ENCODE measurements around the gene RP9.

RP9 gene

DNA sequence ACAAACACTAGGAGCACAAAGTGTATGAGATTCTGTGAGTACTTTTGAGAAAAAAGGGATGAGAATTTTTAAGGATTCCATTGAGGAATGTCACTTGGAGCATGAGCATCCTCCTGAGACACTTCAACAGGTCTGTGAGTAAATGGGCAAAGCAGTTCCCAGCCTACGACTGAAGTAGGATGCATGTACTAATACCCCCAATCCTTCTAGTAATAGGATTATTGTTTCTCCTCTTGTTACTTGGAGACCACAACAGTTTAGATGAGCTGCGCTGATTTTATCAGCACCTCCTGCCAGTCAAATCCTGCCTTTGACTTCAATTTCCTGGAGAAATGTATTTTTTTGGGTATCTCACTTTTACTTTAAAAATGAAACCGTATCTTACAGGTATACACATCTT lies 21.0 kb upstream of the RP9 start:
- no peaks in the 10 kb centered on the region for H3K36me3 ChIP-seq (ENCODE audit: control insufficient read depth, insufficient read depth, low read length)
- WGBS, 2 experiments, result 63 to 67% methylated on average over 3 of the region's 3 CpGs
- H3K27me3 ChIP-seq (ENCODE audit: control insufficient read depth, insufficient read depth, low read length, poor library complexity, severe bottlenecking), result no peaks in the 10 kb centered on the region
- no peaks in the 10 kb centered on the region for H3K9me3 ChIP-seq (ENCODE audit: control insufficient read depth, low read length)
- H3K4me3 ChIP-seq (ENCODE audit: insufficient read depth, low read depth, low read length), result peak overlapping the region; percentile 89
- no peak overlapping the region for H3K27ac ChIP-seq (ENCODE audit: insufficient read depth, low read depth, low read length, poor library complexity, severe bottlenecking)
- no peaks in the 10 kb centered on the region for H3K4me1 ChIP-seq (ENCODE audit: control insufficient read depth, insufficient read depth, low read length)

DNA sequence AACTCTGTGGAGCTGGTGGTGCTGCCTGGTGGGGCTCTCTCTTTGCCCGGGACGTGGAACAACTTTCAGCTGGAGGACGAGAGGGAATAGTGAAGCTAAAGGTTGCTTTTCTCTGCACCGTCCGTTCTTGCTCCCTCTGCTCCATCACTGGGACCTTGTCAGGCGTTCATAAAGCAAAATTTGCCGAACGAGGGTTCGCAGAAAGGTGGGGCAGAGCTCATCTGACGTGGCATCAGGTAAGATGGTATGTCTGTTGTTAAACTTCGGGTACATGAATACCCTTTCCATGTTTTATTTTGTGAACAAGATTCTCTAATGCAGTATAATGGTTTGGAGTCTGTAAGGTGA lies 20.6 kb upstream of the RP9 start:
- H3K27me3 ChIP-seq (ENCODE audit: control insufficient read depth, insufficient read depth, low read length, poor library complexity, severe bottlenecking), result no peaks in the 10 kb centered on the region
- peak overlapping the region; percentile 69 for H3K27ac ChIP-seq (ENCODE audit: insufficient read depth, low read depth, low read length, poor library complexity, severe bottlenecking)
- H3K9me3 ChIP-seq (ENCODE audit: control insufficient read depth, low read length), result no peaks in the 10 kb centered on the region
- H3K4me3 ChIP-seq (ENCODE audit: insufficient read depth, low read depth, low read length), result peak overlapping the region; percentile 89
- 3% methylated on average over 11 of the region's 11 CpGs for WGBS, 2 experiments
- H3K4me1 ChIP-seq (ENCODE audit: control insufficient read depth, insufficient read depth, low read length), result no peaks in the 10 kb centered on the region
- H3K36me3 ChIP-seq (ENCODE audit: control insufficient read depth, insufficient read depth, low read length), result no peaks in the 10 kb centered on the region

DNA sequence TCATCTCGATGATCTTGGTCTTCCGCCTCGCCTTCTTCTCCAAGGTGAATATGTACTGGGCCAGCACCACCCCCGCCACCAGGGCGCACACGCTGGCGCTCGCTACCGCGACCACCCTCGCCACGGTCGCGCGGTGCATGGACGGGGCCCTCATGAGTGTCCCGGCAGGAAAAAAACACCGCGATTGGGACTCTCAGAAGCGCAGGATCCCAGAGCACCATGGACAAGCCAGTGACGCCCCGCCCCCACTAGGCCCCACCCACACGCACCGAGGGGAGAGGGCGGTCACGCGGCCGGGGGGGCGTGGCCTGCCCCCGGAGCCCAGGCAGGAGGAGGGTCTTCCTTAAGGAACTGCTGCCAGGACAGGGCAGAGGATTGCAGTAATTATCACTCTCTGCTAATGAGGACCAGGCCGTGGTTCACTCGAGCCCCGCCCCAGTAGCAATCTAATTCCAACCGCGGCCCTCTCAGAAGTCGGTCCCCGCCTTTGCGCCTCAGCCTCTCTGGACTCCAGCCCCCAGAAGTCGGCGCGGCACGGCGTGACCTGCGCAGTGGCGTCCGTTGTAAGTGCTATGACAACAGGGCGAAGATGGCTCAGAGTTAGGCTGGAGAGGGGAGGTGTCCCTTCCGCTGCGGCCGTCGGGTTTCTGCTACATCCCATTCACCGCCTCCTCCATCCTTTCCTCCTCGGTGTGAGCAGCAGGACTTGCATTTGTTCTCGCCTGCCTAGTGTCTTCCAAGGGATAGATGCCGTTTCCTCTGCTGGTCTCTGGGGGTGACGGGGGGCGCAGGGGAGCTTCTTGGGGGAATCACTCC lies 20.0 kb upstream of the RP9 start, which contains the start of gene BBS9:
TSS of gene BBS9 (plus strand) at position 575 of the 816 bp plus-strand sequence. CDS start 16,689 bp downstream, outside the sequence.
- Histone ChIP-seq H3K9me3 (ENCODE audit: control insufficient read depth, low read length) (no peaks in the 10 kb centered on the region), H3K36me3 (ENCODE audit: control insufficient read depth, insufficient read depth, low read length) (no peaks in the 10 kb centered on the region), H3K27me3 (ENCODE audit: control insufficient read depth, insufficient read depth, low read length, poor library complexity, severe bottlenecking) (no peaks in the 10 kb centered on the region), H3K4me3 (ENCODE audit: insufficient read depth, low read depth, low read length) (peak within 1 kb of the TSS; percentile 89), H3K4me1 (ENCODE audit: control insufficient read depth, insufficient read depth, low read length) (no peaks in the 10 kb centered on the region), H3K27ac (ENCODE audit: insufficient read depth, low read depth, low read length, poor library complexity, severe bottlenecking) (peak within 1 kb of the TSS; percentile 69)
- 0 to 1% methylated on average over 57 of the region's 57 CpGs for WGBS, 2 experiments

DNA sequence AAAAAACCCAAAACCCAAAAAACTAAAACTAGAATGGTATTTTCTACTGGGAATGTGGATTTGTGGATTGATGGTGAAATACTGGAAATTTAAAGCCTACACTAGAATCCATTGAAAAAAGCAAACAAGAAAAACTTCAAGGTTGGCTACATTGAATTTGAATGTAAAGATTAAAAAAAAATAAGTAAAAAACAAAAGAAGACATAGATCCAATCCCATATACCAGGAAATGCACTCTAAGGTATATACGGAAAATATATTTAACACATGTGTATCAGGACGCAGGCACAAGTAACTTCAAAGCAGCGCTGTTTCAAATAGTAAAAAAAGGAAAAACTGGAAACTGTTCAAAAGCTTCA lies 19.4 kb upstream of the RP9 start:
- WGBS, 2 experiments, result 0 to 1% methylated on average over 2 to 3 of the region's 3 CpGs
- peak overlapping the region; percentile 89 for H3K4me3 ChIP-seq (ENCODE audit: insufficient read depth, low read depth, low read length)
- H3K36me3 ChIP-seq (ENCODE audit: control insufficient read depth, insufficient read depth, low read length), result no peaks in the 10 kb centered on the region
- H3K9me3 ChIP-seq (ENCODE audit: control insufficient read depth, low read length), result no peaks in the 10 kb centered on the region
- H3K27me3 ChIP-seq (ENCODE audit: control insufficient read depth, insufficient read depth, low read length, poor library complexity, severe bottlenecking), result no peaks in the 10 kb centered on the region
- no peak overlapping the region for H3K27ac ChIP-seq (ENCODE audit: insufficient read depth, low read depth, low read length, poor library complexity, severe bottlenecking)
- H3K4me1 ChIP-seq (ENCODE audit: control insufficient read depth, insufficient read depth, low read length), result no peaks in the 10 kb centered on the region

DNA sequence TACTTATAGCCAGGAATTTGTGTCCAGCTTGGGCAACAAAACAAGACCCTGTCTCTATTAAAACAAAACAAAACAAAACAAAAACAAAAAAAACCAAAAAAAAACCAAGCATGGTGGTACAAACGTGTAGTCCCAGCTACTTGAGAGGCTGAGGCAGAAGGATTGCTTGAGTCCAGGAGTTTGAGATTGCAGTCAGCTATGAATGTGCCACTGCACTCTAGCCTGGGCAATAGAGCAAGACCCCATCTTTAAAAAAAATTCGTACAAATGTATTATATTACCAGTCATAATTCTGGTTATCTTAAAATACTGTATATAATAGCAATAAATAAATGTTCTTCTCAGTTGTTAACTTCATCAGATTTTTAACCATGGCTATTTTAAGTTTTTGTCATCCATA lies 17.9 kb upstream of the RP9 start:
- Histone ChIP-seq H3K4me1 (ENCODE audit: control insufficient read depth, insufficient read depth, low read length) (no peaks in the 10 kb centered on the region), H3K4me3 (ENCODE audit: insufficient read depth, low read depth, low read length) (no peak overlapping the region), H3K9me3 (ENCODE audit: control insufficient read depth, low read length) (no peaks in the 10 kb centered on the region), H3K36me3 (ENCODE audit: control insufficient read depth, insufficient read depth, low read length) (no peaks in the 10 kb centered on the region), H3K27ac (ENCODE audit: insufficient read depth, low read depth, low read length, poor library complexity, severe bottlenecking) (no peak overlapping the region), H3K27me3 (ENCODE audit: control insufficient read depth, insufficient read depth, low read length, poor library complexity, severe bottlenecking) (no peaks in the 10 kb centered on the region)
- WGBS, 2 experiments, result 55 to 62% methylated on average over 1 of the region's 2 CpGs

DNA sequence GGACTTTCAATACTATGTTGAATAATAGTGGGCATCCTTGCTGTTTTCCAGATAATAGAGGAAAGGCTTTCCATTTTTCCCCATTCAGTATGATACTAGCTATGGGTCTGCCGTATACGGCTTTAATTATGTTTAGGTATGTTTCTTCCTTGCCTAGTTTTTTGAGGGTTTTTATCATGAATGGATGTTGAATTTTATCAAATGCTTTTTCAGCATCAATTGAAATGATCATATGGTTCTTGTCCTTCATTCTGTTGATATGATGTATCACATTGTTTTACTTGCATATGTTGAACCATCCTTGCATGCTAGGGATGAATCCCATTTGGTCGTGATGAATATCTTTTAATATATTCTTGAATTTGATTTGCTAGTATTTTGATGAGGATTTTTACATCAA lies 9.2 kb upstream of the RP9 start:
- WGBS, 2 experiments, result 89 to 90% methylated on average over 2 to 3 of the region's 3 CpGs
- H3K4me1 ChIP-seq (ENCODE audit: control insufficient read depth, insufficient read depth, low read length), result no peaks in the 10 kb centered on the region
- H3K36me3 ChIP-seq (ENCODE audit: control insufficient read depth, insufficient read depth, low read length), result no peaks in the 10 kb centered on the region
- H3K27me3 ChIP-seq (ENCODE audit: control insufficient read depth, insufficient read depth, low read length, poor library complexity, severe bottlenecking), result no peaks in the 10 kb centered on the region
- H3K9me3 ChIP-seq (ENCODE audit: control insufficient read depth, low read length), result peaks cover 4% of the 10 kb centered on the region
- H3K4me3 ChIP-seq (ENCODE audit: insufficient read depth, low read depth, low read length), result no peak overlapping the region
- no peak overlapping the region for H3K27ac ChIP-seq (ENCODE audit: insufficient read depth, low read depth, low read length, poor library complexity, severe bottlenecking)

DNA sequence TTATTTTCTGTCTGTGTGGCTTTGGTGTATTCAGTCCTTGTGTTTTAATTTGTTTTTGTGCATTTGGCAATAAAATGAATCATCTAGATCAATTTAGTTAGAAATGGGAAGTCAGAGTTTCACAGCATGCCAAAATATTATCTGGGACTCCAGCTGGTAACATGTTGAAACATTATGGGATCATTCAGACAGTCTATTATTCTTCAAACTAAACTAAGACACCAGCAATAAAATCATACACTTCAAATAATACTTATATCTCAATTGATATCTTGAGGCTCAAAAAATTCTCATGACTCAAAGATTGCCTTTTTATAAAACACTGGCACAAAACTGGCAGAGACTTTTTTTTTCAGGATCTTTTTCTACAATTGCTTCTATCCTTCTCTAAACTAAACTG lies 5.8 kb upstream of the RP9 start:
- Histone ChIP-seq H3K27ac (ENCODE audit: insufficient read depth, low read depth, low read length, poor library complexity, severe bottlenecking) (no peak overlapping the region), H3K4me1 (ENCODE audit: control insufficient read depth, insufficient read depth, low read length) (no peaks in the 10 kb centered on the region), H3K27me3 (ENCODE audit: control insufficient read depth, insufficient read depth, low read length, poor library complexity, severe bottlenecking) (peaks cover 12% of the 10 kb centered on the region), H3K36me3 (ENCODE audit: control insufficient read depth, insufficient read depth, low read length) (no peaks in the 10 kb centered on the region), H3K9me3 (ENCODE audit: control insufficient read depth, low read length) (peaks cover 4% of the 10 kb centered on the region), H3K4me3 (ENCODE audit: insufficient read depth, low read depth, low read length) (no peak overlapping the region)

DNA sequence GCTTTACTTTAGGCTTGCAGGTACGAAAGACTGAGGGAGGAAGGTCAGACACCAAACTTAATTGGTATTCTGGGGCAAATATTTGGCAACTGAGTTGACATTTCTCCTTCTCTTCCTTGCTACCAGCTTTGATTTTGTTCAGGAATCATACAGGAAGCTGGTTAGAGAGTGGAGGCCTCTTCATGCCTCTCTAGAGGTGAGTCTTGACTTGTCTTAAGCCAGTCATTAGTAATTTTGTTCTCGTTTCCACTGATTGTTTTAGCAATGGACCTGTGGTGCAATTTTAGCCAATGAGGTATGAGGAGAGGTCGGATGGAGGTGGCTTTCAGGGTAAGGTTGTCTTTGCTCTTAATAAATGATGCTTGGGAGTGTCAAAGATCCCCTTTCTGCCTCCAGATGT lies 2.4 kb upstream of the RP9 start:
- Histone ChIP-seq H3K27ac (ENCODE audit: insufficient read depth, low read depth, low read length, poor library complexity, severe bottlenecking) (no peak overlapping the region), H3K9me3 (ENCODE audit: control insufficient read depth, low read length) (no peaks in the 10 kb centered on the region)
- 77 to 81% methylated on average over 3 of the region's 3 CpGs for WGBS, 2 experiments

DNA sequence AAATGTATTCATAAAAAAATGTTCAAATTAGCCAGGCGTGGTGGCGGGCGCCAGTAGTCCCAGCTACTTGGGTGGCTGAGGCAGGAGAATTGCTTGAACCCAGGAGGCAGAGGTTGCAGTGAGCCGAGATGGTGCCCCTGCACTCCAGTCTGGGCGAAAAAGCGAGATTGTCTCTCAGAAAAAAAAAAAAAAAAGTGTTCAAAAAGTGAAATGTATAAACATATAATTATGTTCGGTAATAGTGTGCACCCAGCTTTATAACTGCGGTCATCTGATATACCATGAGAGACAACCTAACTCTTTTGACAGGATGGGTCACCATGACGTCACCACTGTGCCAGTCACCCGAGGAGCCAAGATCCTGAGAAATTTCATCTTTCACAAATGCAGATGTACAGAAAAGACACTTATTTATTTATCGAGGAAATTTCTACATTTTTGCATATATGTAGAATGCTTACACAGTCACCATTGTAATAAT lies 594 bp upstream of the RP9 start:
- H3K27ac ChIP-seq (ENCODE audit: insufficient read depth, low read depth, low read length, poor library complexity, severe bottlenecking), result no peak overlapping the region
- H3K4me1 ChIP-seq (ENCODE audit: control insufficient read depth, insufficient read depth, low read length), result no peaks in the 10 kb centered on the region

More for the DNA sequence above, 2.4 kb upstream of the RP9 start:
- H3K4me1 ChIP-seq (ENCODE audit: control insufficient read depth, insufficient read depth, low read length), result no peaks in the 10 kb centered on the region
- no peaks in the 10 kb centered on the region for H3K36me3 ChIP-seq (ENCODE audit: control insufficient read depth, insufficient read depth, low read length)
- peaks cover 12% of the 10 kb centered on the region for H3K27me3 ChIP-seq (ENCODE audit: control insufficient read depth, insufficient read depth, low read length, poor library complexity, severe bottlenecking)
- H3K4me3 ChIP-seq (ENCODE audit: insufficient read depth, low read depth, low read length), result no peak overlapping the region

DNA sequence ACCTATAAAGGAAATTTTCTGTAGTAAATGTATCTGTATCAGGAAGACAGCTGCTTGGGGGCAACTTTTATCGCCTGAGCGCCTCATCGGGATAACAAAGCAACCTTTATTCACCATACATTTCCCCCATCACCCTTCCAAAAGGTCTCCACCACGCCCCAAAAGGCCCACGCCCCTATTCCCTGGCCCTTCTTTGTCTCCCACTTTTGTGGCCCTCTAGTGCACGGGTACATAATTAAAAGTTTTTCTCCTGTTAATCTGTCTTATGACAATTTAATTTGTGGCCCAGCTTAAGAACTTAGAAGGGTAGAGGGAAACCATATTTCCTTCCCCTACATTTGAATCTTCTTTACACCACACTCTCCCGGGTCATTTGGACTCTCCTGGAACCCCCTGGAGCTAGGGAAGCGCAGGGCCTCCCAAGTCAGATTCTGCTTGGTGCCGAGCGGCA lies 625 bp downstream of the RP9 start:
- H3K27ac ChIP-seq (ENCODE audit: insufficient read depth, low read depth, low read length, poor library complexity, severe bottlenecking), result peak overlapping the region; percentile 81
- peaks cover 12% of the 10 kb centered on the region for H3K27me3 ChIP-seq (ENCODE audit: control insufficient read depth, insufficient read depth, low read length, poor library complexity, severe bottlenecking)
- no peaks in the 10 kb centered on the region for H3K9me3 ChIP-seq (ENCODE audit: control insufficient read depth, low read length)
- no peaks in the 10 kb centered on the region for H3K4me1 ChIP-seq (ENCODE audit: control insufficient read depth, insufficient read depth, low read length)
- WGBS, 2 experiments, result 0 to 1% methylated on average over 10 of the region's 10 CpGs
- peak overlapping the region; percentile 96 for H3K4me3 ChIP-seq (ENCODE audit: insufficient read depth, low read depth, low read length)
- H3K36me3 ChIP-seq (ENCODE audit: control insufficient read depth, insufficient read depth, low read length), result no peaks in the 10 kb centered on the region

More for the DNA sequence above, 594 bp upstream of the RP9 start:
- H3K4me3 ChIP-seq (ENCODE audit: insufficient read depth, low read depth, low read length), result peak overlapping the region; percentile 96
- H3K9me3 ChIP-seq (ENCODE audit: control insufficient read depth, low read length), result no peaks in the 10 kb centered on the region
- no peaks in the 10 kb centered on the region for H3K36me3 ChIP-seq (ENCODE audit: control insufficient read depth, insufficient read depth, low read length)
- peaks cover 12% of the 10 kb centered on the region for H3K27me3 ChIP-seq (ENCODE audit: control insufficient read depth, insufficient read depth, low read length, poor library complexity, severe bottlenecking)
- 45 to 48% methylated on average over 10 of the region's 11 CpGs for WGBS, 2 experiments

All from ectodermal cell (in vitro differentiated cells).